HL-60 (cell line): ENCODE measurements around the gene SP3.

Source experiments
- DNase-seq, 2 experiments: peaks; one replicate each; pipeline ENCODE4 v3.0.0-alpha.2; 2010 to 2020; ENCODE audit warnings: low read depth in 1 of 2, low spot score in 1 of 2
- H3K27ac ChIP-seq: fragments of 250-450 bp; sonication (Bioruptor Pico); replicated peaks from 2 replicates; pipeline ENCODE4 v1.5.1; 2020; ENCODE audit warnings: mild to moderate bottlenecking, moderate library complexity
- H3K27me3 ChIP-seq: fragments of 250-450 bp; sonication (Bioruptor Pico); 2 replicates; pipeline ENCODE4 v1.5.1; 2021; ENCODE audit warnings: mild to moderate bottlenecking, moderate library complexity; ENCODE audit not compliant: insufficient read depth, poor library complexity, severe bottlenecking
- H3K4me3 ChIP-seq: replicated peaks from 2 replicates; pipeline ENCODE4 v1.5.1; 2011; ENCODE audit warnings: mild to moderate bottlenecking, control low read depth, low read length; ENCODE audit not compliant: insufficient read depth
- GABPA ChIP-seq: IDR thresholded peaks from 2 replicates; pipeline ENCODE4 v1.6.1; 2012; ENCODE audit warnings: low read depth
- POLR2AphosphoS5 ChIP-seq: IDR thresholded peaks from 2 replicates; pipeline ENCODE4 v1.6.1; 2012; ENCODE audit warnings: low read depth
- SPI1 ChIP-seq: IDR thresholded peaks from 2 replicates; pipeline ENCODE4 v1.6.1; 2012; ENCODE audit warnings: low read depth, mild to moderate bottlenecking, borderline replicate concordance
- TF ChIP-seq, protein P1 (sequence below): IDR thresholded peaks from one replicate; pipeline ENCODE4 v1.5.1; 2011; ENCODE audit warnings: low read length, control low read depth, inconsistent platforms; ENCODE audit not compliant: insufficient read depth
- TF ChIP-seq, protein P2 (sequence below): IDR thresholded peaks from 2 replicates; pipeline ENCODE4 v1.6.1; 2012; ENCODE audit warnings: low read depth; ENCODE audit not compliant: insufficient replicate concordance

SP3 gene

DNA sequence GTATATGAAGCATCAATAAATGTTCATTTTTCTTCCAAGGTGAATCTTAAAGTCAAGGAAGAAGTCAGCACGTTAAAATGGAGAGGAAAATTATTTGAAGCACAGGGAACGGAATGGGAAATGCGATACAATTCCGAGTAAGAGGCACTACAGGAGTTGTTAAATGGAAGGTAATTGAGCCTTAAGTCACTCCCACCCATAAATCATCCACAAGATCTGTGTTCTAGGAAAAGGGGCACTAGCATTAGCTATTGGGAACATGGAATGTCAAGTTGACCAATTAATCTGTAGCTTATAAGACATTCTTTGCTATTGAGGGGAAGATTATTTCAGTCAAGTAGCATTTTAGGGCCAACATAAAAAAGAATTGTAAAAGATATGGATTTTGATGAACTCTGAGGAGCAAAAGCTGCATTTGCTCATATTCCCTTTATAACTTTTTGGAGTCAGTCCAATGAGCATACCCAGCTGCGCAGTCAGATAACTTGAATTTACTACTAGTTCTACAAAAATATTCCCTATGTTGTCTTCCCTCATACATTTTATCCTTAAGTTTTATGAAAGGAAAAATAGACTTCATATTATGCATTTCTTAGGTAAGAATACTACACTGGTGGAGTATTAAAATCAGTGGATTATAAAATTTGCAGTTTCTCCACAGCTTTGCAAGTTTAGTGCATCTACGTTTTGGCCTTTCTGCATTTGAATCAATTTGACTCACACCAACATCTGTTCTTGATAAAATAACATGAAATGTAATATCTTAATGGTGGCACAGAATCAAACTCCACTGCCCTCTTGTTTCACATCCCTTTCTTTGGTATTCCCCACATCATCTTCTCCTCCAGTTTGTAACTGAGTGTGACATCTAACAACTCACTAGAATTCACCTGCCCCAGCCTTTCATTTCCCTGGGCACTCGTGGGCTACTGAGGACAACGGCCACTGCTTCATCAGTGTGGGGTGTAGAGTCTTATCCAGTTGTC, 95.6 kb downstream of the SP3 start:
- Histone ChIP-seq H3K27ac (no peak overlapping the region), H3K4me3 (no peak overlapping the region), H3K27me3 (peaks cover 2% of the 10 kb centered on the region)
- TF ChIP-seq POLR2AphosphoS5 (no peak), SPI1 (no peak), GABPA (no peak)
- TF ChIP-seq, protein P1, sequence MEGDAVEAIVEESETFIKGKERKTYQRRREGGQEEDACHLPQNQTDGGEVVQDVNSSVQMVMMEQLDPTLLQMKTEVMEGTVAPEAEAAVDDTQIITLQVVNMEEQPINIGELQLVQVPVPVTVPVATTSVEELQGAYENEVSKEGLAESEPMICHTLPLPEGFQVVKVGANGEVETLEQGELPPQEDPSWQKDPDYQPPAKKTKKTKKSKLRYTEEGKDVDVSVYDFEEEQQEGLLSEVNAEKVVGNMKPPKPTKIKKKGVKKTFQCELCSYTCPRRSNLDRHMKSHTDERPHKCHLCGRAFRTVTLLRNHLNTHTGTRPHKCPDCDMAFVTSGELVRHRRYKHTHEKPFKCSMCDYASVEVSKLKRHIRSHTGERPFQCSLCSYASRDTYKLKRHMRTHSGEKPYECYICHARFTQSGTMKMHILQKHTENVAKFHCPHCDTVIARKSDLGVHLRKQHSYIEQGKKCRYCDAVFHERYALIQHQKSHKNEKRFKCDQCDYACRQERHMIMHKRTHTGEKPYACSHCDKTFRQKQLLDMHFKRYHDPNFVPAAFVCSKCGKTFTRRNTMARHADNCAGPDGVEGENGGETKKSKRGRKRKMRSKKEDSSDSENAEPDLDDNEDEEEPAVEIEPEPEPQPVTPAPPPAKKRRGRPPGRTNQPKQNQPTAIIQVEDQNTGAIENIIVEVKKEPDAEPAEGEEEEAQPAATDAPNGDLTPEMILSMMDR: no peak
- TF ChIP-seq, protein P2, sequence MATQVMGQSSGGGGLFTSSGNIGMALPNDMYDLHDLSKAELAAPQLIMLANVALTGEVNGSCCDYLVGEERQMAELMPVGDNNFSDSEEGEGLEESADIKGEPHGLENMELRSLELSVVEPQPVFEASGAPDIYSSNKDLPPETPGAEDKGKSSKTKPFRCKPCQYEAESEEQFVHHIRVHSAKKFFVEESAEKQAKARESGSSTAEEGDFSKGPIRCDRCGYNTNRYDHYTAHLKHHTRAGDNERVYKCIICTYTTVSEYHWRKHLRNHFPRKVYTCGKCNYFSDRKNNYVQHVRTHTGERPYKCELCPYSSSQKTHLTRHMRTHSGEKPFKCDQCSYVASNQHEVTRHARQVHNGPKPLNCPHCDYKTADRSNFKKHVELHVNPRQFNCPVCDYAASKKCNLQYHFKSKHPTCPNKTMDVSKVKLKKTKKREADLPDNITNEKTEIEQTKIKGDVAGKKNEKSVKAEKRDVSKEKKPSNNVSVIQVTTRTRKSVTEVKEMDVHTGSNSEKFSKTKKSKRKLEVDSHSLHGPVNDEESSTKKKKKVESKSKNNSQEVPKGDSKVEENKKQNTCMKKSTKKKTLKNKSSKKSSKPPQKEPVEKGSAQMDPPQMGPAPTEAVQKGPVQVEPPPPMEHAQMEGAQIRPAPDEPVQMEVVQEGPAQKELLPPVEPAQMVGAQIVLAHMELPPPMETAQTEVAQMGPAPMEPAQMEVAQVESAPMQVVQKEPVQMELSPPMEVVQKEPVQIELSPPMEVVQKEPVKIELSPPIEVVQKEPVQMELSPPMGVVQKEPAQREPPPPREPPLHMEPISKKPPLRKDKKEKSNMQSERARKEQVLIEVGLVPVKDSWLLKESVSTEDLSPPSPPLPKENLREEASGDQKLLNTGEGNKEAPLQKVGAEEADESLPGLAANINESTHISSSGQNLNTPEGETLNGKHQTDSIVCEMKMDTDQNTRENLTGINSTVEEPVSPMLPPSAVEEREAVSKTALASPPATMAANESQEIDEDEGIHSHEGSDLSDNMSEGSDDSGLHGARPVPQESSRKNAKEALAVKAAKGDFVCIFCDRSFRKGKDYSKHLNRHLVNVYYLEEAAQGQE: no peak
- no peak for DNase-seq

DNA sequence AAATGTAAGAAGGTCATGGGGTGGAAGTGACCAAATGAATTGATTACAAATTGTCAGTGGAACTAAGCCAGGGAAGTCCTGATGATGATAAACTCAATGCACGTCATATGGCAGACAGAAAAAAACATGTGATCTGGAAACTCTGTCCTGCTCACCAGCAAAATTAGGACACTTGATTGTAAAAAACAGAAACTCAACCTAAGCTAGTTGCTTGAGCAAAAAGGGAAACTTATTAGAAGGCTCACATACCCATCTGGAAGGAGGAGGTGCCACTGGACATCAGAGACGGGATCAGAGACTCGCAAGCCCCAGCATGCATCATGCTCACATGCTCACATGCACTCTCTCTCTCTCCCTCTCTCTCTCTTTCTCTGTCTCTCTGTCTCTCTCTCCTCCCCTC, 96.8 kb downstream of the SP3 start:
- DNase-seq: no peak
- H3K4me3 ChIP-seq: no peak overlapping the region
- H3K27ac ChIP-seq: no peak overlapping the region
- peaks cover 2% of the 10 kb centered on the region for H3K27me3 ChIP-seq
- TF ChIP-seq SPI1 (no peak), GABPA (no peak), POLR2AphosphoS5 (no peak)
- TF ChIP-seq, protein P2: no peak
- TF ChIP-seq, protein P1: no peak

DNA sequence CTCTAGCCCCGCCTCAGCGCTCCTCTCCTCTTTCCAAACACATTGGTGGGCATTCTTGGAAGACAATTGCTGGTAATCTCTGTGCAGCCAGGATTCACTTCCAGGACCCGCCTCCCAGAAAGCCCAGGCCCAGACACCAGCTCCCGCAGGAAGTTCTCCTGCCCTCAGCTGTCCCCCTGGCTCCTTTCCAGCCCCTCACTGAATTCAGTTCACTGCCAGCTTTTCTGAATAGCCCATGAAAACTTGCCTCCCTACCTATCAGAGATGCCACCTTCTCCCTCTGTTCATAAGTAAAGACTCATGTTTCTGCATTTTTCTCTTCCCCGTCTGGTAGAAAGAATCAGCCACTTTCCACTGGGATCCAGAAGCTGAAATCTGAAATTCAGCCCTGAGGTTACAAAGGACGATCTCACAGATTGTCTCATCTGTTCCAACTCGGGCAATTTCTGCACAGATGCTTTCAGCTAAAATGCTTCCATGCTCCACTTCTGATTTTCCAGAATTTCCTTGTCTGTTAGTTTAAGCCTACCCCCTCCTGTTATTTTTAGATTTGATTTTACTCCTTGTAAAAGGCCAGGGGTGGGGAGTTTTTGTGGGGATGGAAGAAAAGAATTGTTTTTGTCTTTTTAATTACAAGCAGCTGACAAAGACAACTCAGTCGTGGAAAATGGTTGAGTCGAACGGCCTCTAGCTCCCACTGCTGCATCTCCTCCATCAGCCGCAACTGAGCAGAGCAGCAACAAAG, 98.1 kb downstream of the SP3 start:
- H3K27ac ChIP-seq: no peak overlapping the region
- no peak for DNase-seq
- no peak overlapping the region for H3K4me3 ChIP-seq
- H3K27me3 ChIP-seq: peaks cover 2% of the 10 kb centered on the region
- TF ChIP-seq, protein P2: no peak
- TF ChIP-seq GABPA: no peak
- no peak for TF ChIP-seq SPI1
- TF ChIP-seq, protein P1: no peak
- no peak for TF ChIP-seq POLR2AphosphoS5
